NCI-H524 (cell line): Measurements from ENCODE around the gene TMEM273.
A peak's percentile ranks its signal among the peaks of the same experiment; 100 is the strongest.

ENCODE experiments used
- DNase-seq, 2 experiments: peaks; one replicate each; lab custom pipeline; 2025; lab: John Stamatoyannopoulos, UW

TMEM273 gene

DNA sequence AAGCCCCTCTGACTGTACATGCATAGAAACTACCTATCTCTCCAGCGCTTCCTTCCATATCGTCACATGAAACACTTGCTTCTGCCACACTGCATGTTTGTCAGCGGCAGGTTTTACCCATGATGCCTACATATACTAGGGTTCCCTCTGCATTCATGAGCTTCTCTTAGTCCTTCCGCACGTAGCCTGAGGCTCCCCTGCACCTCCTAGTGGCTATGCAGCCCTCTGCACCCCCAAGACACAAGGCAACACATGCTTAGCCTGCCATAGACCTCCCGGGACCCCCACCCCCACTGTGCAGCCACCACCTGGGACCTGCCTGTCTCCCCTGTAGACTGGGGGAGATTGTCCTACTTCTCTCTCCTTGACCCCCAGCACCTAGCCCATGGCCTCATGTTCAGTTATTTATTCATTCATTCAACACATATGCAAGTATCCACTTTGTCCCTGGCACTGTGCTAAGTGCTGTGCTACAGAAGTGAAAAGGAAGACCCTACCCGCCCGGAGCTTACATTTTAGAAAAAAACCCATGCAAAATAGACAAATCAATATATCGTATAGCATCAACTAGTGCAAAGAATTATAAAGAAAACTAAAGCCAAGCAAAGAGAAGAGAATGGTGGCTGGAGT, 23.5 kb downstream of the TMEM273 start:
- DNase-seq: peak in 1 of 2 experiments; percentile 1

DNA sequence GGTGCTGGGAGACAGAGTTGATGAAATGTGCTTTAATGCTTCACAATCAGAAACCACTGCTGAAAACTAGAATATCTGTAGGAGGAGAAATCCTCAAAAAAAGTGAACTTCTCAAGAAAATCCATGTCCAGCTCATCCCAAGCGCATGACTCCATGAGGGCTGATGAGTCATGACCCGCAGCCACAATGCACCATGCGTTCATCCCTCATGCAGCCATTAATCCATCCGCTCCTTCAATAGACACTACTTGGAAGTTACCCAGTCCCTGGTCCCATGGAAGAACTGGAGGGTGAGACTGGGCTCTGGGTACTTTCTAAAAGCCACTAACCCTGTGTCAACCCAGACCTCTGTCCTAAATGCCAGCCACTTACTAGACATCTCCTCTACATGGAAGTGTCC, 24.4 kb downstream of the TMEM273 start:
- no peak for DNase-seq

- no peak for DNase-seq
Observed at GRCh38 chr10:49162761-49163310, 25.4 kb downstream of the TMEM273 start.

DNA sequence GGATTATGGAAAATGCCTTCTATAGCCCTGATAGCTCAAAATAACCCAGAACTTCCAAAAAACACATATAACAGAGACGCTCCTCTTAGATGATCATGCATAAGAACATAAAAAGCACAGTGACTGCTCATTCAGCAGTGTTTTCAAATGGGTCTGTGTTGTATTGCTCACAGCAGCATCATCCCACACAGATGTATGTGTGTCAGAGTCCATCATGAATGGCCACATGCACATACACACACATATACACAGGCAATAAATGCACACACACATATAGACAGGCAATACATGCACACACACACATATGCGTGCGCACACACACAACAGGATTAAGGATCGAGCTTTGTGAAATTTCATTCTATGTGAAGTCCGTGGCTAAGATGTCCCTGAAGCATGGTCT, 26.1 kb downstream of the TMEM273 start:
- no peak for DNase-seq

DNA sequence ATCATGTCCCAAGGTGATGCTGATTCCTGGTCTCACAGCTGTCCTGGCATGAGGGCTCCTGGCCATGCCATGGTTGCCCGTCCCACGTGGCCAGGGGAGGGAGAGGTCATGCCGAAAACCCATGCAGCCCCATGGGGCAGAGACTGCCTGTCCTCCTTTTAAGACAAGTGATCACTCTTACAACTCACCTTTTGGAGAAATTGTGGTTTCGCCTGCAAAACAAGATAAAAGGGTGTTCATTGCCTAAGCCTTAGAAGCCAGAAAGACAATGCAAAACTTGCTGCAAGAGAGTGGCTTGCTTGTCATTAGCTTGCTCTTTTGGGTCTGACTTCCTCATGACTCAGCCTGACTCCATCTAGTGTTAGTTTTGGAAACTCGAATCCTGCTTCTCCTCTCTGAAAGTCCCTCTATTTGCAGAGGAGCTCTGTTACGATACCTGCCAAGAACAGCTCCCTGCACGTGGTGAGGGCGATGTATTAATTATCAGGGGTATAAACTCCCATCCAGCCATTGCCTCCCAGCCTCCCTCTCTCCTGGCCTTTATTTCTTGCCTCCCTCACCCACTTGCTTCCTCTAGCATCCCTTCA, 26.7 kb downstream of the TMEM273 start:
- peak in 1 of 2 experiments; percentile 0 for DNase-seq

- DNase-seq: no peak
Observed at GRCh38 chr10:49160814-49161213, 27.4 kb downstream of the TMEM273 start.

DNA sequence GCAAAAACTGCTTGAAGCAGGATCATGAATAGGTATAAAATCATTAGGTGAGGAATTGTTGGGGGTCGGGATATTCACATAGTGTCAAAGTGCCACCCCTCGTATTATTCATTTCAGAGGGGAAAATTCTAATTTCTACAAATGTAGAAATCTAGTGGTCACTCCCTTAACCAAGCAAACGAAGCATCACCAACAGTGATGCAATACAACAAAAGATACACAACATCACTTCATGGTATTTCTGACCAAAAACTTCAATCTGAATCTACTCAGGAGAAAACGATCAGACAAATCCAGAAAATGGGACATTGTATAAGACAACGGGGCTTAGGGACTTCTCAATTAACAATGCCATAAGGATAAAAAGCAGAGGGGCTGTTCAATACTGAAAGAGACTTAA, 28.1 kb downstream of the TMEM273 start:
- no peak for DNase-seq

DNA sequence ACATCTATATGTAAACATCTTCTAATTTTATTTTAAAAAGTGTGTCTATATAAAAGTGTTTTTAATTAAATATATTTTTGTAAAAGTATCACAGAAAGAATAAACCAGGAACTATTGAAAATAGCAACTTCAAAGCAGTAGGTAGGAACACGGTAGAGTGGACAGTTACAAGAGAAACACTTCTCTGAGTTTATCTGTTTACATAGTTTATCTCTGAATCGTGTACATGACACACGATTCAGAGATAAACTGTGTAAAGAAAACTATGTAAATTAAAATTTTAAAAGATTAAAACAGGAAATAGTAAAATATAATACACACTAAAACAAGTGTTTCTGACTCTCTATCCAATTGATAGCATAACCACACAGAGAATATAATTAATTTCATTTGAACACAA, 29.3 kb downstream of the TMEM273 start:
- DNase-seq: no peak

- no peak for DNase-seq
Observed at GRCh38 chr10:49158404-49158803, 29.8 kb downstream of the TMEM273 start.

- DNase-seq: no peak
Observed at GRCh38 chr10:49157229-49157628, 31.0 kb downstream of the TMEM273 start.

DNA sequence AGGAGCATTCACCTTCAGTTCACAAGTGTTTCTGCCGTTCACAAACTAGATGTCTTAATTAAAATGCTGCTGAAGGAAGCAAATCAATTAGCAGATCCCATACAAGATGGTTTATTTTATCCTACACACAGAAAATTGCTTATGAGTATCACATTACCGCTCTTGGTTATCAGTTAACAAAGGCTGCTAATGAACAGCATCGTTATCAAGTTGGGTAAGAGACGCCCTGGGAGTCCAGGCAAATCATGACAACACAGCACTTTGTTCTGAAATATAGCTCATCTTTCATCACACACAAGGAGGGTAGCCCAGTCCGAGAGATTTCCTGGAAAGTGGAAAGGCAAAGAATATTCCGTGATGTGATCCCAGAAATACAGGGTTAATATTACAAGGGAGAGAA, 33.5 kb downstream of the TMEM273 start:
- DNase-seq: no peak

- no peak for DNase-seq
Observed at GRCh38 chr10:49153971-49154370, 34.2 kb downstream of the TMEM273 start.

DNA sequence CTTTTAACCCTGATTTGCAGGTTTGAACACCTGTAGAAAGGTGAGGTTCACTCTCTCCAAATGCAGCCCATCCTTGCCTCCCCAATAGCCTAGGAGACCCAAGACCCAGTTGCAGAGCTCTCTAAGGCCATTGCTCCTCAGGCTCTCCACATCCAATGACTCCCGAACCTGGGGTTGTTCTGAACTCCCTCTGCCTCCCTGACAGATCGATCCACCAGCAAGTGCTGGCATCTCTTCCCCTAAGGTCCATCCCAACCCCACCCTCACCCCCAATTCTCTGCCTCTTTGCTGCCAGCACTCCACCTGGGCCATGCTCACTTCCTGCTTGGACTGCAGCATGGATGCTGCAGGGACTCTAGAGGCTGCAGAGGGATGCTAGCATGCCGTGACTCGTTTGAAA, 35.1 kb downstream of the TMEM273 start:
- DNase-seq: no peak

GRCh38 chr10:49152663-49153062, 35.5 kb downstream of the TMEM273 start:
- no peak for DNase-seq

- DNase-seq: no peak
Observed at GRCh38 chr10:49152037-49152436, 36.2 kb downstream of the TMEM273 start.

- no peak for DNase-seq
Observed at GRCh38 chr10:49151481-49151880, 36.7 kb downstream of the TMEM273 start.

DNA sequence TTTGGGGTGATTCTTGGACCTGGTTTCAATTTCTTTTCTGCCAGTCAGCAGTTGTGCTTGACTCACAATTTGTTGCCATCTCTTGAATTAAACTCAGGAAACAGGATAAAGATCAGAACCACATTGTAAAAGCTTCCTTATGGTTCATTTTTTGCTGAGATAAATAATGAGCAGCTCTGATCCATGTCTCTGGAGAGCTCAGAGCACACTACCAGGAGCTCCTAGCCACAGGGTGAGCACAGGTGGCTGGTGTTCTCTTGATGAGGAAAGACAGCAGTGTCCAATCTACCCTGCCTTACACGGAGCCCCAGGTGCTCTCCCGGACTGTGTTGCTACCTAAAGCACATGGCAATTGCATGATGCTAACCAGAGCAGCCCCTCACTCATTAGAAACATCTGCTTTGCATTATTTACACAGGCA, 37.2 kb downstream of the TMEM273 start:
- no peak for DNase-seq

- DNase-seq: no peak
Observed at GRCh38 chr10:49150426-49150825, 37.8 kb downstream of the TMEM273 start.

GRCh38 chr10:49149881-49150280, 38.3 kb downstream of the TMEM273 start:
- DNase-seq: no peak

GRCh38 chr10:49144058-49144720, 44.0 kb downstream of the TMEM273 start:
- DNase-seq: no peak

DNA sequence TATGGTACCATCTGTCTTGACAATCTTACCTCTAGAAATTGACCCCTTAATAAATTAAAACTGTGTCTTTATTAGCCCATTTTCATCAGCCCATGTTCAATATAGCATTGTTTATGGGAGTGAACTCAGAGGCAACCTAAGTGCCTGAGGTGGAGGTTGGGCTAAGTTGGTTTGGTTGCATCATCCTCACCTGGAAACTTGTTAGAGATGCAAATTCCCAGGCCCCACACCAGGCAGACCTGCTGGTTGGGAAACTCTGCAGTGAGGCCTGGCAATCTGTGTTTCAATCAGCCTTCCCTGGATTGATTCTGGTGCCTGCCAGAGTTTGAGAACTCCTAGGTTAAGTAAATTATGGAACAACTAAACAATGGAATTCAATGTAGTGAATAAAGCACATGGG, 44.9 kb downstream of the TMEM273 start:
- DNase-seq: no peak

DNA sequence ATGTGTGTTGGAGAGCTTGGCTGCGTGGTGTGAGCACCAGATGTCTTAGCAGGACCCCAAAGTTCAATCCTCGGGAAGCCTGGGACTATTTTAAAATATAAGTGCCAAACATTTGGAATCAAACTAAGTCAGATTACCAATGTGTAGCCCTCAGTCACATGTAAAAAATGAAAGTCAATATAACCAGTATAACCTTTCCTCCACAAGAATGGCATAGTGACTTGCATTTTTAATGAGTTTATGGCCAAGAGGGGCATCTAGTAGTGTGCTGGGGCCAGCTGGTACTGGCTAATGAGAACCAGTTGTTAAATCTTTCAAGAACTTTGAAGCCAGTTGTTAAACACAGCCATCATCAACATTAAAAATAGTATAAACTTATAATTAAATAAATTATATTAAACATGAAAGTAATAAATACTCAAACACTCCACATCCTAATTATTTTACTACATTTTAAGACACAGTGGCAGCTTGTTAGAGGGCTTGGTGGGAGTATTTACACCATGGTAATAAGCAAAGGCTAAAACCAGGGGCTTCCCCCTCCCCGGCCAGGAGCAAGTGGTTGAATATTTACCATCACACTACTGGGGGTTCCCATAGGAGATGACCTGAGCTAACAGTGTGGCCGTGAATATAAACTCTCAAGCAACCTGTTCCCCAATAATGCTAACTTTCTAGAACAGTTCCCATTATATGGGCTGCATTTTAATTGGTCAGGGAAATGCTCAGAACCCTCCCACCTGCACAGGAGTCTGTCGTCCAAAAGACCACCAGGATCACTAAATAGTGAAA, 46.5 kb downstream of the TMEM273 start:
- no peak for DNase-seq
